ENCODE results near the gene EIF4B.
"Not testable (repeated sequence)": the region's sequence is repeated elsewhere in the genome, so short reads cannot be mapped to it uniquely, and the experiment has no call there.

EIF4B gene, protein sequence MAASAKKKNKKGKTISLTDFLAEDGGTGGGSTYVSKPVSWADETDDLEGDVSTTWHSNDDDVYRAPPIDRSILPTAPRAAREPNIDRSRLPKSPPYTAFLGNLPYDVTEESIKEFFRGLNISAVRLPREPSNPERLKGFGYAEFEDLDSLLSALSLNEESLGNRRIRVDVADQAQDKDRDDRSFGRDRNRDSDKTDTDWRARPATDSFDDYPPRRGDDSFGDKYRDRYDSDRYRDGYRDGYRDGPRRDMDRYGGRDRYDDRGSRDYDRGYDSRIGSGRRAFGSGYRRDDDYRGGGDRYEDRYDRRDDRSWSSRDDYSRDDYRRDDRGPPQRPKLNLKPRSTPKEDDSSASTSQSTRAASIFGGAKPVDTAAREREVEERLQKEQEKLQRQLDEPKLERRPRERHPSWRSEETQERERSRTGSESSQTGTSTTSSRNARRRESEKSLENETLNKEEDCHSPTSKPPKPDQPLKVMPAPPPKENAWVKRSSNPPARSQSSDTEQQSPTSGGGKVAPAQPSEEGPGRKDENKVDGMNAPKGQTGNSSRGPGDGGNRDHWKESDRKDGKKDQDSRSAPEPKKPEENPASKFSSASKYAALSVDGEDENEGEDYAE

DNA sequence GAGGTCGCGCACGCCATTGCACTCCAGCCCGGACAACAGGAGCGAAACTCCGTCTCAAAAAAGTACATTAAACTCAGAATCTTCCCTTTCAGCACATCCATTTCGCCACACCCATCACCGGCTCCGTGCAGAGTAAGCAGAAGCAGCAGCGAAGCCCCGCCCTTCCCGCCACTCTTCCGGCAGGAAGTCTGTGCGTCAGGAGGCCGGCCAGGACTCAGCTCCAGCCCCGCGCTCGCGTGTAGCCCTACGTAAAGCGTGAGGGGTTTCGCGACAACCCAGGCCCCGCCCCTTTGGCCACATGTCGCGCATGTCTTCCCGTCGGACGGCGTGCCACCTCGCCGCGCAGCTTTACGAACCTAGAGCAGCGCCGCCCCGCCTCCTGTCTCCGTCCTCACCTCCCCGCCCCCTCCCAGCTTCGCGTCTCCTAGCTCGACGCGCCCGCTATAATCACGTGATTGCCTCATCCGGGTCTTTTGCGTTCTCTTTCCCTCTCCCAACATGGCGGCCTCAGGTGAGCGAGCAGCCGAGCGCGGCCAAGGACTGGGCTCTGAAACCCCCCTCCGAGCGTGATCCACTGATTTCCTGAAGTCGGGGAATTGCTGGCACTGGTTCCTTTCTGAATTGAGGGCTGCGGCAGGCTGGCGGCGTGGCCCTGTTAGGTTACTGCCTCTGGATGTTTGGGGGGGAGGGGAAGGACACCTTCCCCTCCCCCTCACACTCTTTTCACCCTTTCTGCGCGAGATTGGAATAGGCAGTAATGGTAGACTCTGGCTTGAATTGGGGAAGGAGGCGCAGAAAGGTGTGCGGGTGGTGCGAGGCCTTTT is at the start of gene EIF4B:
EIF4B (plus strand) TSS at position 471 of the 824 bp plus-strand sequence; CDS start at position 499, 28 bp downstream.
- peak; percentile 99 for DNase-seq (ENCODE audit: low read depth, low spot score)

DNA sequence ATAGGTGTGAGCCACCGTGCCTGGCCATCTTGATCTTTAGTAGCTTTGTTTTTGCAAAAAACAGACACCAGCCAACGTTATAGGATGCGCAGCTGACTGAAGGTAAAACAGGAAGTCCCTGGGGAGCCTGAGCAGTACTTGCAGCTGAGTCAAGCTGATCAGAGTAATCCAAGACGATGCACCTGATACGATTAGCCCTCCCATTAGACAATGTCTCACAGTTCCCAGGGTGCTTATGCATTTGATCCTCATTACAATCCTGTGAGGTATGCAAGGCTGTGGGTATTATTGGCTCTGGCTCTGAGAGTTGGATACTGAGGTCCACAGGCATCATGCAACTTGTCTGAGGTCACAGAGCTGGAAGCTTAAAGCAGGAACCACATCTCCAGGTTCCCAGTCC is 49.3 kb upstream of the EIF4B start:
- DNase-seq (ENCODE audit: low read depth, low spot score), result no peak

DNA sequence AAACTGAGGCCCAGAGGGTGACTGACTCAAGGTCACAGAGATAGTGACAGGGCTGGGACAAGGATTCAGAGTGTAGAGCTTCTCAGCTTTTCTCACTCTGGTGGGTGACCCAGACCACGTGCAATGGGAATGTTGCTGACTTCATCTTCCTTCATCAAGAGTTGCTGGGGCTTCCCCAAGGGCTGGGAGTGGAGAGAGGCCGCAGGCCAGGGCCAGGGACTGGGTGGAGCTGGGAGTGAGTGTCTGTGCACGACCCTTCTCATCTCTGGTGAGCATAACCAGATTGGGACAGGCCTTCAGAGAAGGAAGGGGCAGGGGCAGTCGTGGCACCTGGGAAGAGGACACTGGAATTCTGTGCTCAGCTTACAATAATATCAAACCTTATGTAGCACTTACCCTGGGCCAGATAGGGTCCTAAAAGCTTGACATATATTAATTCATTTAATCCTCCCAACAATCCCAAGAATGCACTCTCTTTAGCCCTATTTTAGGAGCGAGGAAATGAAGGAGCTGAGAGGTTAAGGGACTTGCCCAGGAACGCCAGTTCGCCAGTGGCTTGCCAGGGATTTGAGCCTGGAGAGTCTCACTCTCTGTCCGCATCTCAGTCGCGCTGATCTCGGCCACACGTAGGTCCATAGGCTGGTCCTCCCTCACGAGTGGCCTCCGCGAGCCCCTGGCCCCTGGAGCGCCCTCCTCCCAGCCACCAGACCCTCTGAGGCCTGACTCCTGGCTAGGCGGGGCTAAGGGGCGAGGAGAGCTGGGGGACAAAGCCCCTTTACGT is 41.5 kb upstream of the EIF4B start:
- DNase-seq (ENCODE audit: low read depth, low spot score), result no peak

DNA sequence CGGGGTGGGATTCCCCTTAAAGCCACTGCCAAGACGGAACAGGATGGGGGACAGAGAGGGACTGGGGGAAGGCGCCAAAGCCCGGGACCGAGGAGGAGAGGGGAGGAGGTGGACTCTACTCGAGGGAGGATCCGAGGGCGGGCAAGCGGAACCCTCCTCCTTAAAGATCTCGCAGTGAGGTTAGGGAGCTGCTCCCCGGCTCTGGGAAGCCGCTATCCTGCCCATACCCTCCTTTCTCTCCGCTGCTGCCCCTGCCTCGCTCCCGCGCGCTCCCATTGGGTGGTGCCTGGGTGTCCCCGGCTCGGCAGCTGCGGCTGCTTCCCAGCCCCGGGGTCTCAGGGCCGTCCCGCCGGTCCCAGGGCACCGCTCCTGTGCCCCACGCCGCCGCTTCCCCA is 40.9 kb upstream of the EIF4B start:
- no peak for DNase-seq (ENCODE audit: low read depth, low spot score)

DNA sequence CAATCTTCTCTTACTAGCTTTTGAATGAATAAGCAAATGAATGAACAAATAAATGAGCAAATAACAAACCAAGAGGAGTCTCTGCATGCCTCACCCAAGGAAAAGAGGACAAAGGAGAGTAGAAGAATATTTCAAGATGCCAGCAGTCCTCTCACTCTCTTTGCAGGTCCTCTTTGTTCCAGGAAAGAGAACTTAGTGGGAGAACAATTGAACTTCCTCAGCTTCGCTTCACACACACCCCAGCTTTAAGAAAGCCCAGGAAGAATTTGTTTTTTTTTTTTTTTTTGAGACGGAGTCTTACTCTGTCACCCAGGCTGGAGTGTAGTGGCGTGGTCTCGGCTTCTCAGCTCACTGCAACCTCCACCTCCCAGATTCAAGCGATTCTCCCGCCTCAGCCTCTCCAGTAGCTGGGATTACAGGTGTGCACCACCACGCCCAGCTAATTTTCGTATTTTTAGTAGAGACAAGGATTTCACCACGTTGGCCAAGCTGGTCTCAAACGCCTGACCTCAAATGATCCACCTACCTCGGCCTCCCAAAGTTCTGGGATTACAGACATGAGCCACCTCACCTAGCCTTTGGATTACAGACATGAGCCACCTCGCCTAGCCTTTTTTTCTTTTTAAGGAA is 37.0 kb upstream of the EIF4B start:
- DNase-seq (ENCODE audit: low read depth, low spot score), result no peak

DNA sequence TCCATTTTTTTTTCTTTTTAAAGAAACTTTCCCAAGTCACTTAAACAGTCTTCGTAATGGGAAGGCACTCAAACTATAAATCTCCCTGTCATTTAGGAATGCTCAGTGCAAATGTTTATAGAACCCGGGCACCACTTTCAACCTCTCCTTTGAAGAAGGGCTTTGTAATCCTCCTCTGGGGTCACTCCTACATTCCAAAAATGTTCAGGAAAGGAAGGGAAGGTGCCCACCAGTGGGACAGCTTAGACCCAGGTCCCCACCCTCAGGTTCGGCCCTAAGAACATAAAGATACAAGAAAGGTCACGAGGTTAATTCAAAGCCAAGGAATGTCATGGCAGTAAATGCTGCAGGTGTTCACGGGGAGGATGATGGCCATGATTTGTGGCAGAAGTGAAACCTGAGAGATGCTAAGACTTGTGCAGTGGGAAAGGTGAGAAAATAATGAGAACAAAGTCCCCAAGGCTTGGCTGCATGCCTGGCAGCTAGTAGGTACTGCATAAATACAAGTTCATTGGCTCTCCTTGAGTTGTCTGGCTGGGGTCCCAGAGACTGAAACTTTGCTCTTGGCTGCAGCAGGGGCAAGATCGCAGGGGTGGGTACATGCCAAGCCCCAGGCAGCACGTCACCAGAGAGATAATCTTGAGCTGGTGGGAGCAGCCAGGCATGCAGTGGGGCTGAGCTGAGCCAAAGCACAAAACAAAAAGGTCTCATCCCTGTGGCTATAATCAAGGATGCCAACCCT is 36.3 kb upstream of the EIF4B start:
- no peak for DNase-seq (ENCODE audit: low read depth, low spot score)

DNA sequence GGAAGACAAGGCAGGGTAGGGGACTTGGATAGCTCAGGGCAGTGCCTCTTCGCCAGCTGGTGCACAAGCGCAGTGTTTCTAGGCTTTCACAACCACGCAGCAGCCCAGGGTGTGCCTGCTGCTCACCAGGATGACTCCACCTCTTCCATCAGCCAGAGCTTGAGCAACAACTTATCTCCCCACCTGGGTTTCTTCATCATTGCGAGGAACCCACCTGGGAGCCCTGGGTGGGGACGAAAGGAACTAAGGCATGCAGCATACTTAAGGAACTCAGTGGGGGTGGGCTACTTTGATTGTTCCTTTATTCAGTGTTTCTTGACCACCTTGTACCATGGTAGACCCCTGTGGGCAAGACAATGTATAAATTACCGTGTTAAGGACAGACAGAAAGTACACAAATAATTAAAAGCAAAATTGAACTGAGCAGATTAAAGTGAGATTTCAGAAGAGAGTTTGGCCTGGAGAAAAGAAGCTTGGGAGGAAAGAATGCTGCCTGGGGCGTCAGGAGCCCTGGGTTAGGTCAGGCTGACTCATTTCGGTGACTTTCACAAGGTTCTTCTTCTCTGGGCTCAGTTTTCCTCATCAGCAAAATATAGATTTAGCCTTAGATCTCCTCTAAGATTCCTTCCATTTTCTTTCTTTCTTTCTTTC is 34.5 kb upstream of the EIF4B start:
- DNase-seq (ENCODE audit: low read depth, low spot score), result peak; percentile 39

DNA sequence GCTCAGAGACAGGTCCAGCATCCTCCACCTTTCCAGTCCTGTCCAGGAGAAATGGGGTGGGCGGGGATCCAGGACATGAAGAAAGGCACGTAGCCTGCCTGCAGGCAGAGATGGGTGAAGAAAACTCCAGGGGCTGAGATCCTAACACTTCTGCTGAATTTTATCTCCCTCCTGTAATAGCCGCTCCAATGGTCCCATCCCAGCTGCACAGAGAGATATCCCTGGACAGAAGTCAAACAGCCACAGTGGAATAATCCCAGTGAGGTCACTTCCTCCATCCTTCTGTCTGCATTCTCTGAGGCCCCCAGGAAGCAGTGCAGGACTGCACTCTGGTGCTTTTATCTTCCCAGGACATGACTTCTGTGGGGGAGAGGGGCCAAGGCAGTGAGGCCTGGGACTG is 31.1 kb upstream of the EIF4B start:
- no peak for DNase-seq (ENCODE audit: low read depth, low spot score)

DNA sequence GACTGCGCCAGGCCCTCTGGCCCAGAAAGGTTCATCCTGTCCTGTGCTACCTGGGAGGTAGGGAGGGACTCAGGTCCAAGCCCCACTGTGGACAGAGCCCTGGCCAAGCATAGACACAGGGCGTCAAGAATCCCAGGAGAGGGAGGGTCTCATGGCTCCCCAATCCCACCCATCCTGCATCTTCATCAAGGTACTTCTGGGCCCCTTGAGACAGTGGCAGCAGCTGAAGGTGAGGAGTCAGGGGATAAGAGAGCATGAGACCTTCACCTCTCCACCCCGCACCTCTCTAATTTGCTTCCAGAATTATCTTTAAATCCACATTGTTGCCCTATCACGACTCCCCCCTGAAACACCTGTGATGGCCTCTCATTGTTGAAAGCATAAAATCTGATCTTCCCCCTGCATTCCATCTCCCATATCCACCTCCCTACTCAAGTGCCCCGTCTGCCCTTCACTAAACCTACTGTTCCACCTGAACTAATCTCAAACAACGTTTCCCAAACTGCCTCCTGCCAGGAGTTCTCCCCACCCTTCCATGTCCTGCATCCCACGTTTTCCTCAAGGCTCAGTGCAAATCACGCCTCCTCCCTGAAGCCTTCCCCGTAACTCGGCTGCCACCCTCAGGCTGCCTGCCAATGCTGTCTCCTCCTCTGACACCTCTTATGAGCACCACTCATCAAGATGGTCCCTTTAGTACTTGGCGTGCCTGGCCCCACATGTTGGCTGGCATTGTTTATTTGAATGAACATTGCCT is 30.3 kb upstream of the EIF4B start:
- DNase-seq (ENCODE audit: low read depth, low spot score), result no peak

DNA sequence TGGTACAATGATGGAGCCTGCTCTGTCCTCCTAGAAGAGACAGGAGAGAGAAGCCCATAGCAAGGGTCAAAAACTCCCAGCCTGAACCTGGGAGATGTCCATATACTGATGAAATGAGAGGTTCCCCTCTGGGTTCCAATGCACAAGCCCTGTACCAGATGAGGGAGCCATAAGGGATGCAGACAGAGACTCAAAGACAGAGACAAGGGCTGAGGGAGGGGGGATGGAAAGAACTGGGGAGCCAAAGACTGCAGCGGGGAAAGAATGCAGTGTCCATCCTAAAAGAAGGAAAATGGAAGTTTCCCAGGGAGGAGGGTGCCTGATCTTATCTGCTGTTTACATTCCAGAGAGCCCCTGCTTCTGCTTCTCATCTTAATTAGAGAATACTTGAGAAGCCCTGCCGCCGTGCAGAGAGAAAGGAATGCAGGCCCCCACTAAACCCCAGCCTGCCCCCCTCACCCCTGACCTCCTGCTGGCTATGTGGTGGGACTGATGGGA is 29.6 kb upstream of the EIF4B start:
- no peak for DNase-seq (ENCODE audit: low read depth, low spot score)

DNA sequence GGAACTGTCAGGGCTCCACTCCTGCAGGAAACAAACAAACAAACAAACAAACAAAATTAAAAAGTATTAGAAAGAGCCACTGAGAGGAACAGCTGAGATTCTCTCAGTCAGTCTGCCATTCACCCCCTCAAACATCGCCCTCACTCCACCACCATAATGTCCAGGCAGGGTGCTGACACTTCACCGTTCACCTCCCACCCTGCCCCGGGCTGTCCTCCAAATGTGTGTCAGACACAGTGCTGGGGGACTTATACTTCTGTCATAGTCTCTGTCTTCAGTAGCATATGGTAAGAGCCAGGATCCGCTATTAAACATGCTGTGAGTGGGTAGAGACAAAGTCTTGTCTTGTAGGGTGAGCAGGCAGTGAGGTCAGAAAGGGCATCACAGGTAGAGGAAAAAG is 29.1 kb upstream of the EIF4B start:
- DNase-seq (ENCODE audit: low read depth, low spot score), result no peak

DNA sequence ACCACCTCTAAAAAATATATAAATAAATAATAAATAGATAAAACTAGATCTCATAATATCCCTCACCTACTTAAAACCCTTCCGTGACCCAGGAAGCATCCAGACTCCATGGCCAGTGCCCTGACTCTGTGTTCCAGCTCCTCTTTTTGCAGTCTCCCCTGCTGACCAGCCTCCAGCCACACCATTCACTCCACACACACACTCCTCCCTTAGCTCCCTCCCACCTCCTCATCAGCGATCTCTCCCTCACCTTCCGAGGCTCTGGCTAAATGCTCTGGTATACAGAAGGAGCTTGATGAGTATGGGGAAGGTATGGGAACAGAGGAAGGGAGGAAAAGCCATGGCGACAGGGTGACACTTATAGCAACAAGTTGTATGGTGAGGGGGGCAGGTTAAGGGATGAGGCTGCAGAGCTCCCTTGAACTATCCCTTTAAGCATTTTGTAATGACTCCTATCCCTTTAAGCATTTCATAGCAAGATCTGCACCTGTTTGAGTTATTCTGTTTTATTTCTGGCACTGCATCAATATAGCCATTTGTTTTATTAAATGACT is 26.1 kb upstream of the EIF4B start:
- DNase-seq (ENCODE audit: low read depth, low spot score), result no peak

DNA sequence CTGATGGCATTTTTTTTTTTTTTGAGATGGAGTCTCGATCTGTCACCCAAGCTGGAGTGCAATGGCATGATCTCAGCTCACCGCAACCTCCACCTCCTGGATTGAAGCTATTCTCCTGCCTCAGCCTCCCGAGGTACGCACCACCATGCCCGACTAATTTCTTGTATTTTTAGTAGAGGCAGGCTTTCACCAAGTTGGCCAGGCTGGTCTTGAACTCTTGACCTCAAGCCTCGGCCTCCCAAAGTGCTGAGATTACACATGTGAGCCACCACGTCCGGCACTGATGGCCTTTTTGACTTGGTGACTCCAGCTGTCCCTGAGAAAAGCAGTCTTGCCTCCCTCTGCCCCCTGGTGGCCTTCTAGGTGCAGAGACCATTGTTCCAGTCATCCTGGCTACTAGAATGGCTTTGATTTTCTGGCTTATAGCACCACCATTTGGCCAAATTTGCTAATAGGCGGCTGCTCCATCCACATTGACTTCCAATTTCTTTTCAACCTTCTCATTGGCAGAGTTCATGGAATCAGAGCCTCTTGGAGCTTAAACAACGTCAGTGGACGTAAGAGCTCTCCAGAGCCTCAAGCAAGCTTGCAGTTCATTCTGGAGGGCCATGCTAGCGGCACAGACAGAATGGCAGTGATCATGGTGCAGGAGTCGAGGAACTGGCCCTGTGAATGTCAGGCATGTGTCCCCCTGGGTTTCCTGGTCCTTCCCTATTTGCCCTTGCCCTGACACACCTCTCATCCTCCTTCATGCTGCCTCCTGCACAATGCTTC is 25.4 kb upstream of the EIF4B start:
- peak; percentile 79 for DNase-seq (ENCODE audit: low read depth, low spot score)

DNA sequence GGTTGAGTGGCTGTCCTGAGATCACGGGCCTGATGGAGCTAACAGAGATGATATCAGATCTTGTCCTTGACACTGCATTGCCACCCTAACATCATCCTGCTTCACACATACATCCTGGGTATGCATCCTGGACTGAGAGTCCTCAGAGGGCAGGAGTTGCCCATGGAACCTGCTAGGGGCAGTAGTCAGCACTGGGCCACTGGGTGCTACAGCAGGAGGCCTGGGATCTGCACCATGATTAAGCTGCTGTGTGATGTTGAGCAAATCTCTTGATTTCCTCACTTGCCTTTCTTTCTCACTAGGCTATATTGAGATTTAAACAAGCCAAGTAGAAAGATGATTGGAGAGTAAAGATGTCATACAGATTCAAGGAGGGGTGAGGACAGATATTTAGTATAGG is 22.1 kb upstream of the EIF4B start:
- DNase-seq (ENCODE audit: low read depth, low spot score), result no peak

DNA sequence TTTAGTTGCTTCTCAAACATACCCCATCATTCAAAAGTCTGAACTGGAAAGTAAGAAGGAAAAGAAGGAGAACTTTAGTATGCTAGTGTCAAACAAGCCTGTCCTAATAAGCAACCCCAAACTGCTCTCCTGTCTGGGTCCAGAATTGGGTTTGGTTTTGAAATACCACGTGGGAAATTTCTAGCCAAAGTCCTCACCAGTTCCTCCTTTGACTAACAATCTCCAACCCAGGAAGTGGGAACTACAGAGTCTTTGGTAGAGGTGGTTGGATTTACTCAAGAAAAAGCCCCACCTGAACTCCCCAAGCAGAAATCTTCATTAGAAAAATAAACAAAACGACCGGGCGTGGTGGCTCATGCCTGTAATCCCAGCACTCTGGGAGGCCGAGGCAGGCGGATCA is 17.4 kb upstream of the EIF4B start:
- DNase-seq (ENCODE audit: low read depth, low spot score), result no peak

DNA sequence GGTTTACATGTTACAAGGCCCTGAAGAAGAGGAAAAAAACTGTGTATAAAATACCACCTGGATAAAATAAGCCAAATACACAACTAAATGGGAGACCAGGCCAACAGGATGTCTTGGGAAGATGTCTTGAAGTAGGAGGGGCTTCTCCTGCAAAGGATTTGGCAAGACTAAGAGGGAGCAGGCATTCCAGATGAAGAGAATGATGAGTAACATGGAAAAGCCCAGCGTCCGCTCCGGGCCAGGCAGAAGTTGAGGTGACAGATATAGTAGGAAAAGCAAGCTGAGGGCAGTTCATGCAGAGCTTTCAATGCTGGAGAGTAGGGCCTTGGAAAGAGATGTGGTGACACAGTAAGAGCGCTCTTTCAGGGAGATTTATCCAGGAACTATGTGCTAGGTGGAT is 16.1 kb upstream of the EIF4B start:
- DNase-seq (ENCODE audit: low read depth, low spot score), result no peak

DNA sequence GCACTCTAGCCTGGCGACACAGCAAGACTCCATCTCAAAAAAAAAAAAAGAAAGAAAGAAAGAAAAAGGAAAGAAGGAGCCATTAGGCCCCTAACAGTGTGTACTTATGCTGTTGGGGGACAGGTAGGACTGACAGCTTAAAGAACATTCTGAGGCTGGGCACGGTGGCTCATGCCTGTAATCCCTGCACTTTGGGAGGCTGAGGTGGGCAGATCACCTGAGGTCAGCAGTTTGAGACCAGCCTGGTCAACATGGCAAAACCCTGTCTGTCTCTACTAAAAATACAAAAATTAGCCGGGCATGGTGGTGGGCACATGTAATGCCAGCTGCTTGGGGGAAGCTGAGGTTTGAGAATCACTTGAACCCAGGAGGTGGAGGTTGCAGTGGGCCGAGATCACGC is 14.0 kb upstream of the EIF4B start:
- DNase-seq (ENCODE audit: low read depth, low spot score), result not testable (repeated sequence)
